Activated CD4-positive, alpha-beta T cell treated with anti-CD3 and anti-CD28 coated beads for 48 hours (primary cell): Measurements from ENCODE around the gene GLB1L3.

ENCODE experiments used
- DNase-seq: peaks from one replicate; pipeline ENCODE4 v3.0.0-alpha.2; 2020

The GLB1L3 gene

DNA sequence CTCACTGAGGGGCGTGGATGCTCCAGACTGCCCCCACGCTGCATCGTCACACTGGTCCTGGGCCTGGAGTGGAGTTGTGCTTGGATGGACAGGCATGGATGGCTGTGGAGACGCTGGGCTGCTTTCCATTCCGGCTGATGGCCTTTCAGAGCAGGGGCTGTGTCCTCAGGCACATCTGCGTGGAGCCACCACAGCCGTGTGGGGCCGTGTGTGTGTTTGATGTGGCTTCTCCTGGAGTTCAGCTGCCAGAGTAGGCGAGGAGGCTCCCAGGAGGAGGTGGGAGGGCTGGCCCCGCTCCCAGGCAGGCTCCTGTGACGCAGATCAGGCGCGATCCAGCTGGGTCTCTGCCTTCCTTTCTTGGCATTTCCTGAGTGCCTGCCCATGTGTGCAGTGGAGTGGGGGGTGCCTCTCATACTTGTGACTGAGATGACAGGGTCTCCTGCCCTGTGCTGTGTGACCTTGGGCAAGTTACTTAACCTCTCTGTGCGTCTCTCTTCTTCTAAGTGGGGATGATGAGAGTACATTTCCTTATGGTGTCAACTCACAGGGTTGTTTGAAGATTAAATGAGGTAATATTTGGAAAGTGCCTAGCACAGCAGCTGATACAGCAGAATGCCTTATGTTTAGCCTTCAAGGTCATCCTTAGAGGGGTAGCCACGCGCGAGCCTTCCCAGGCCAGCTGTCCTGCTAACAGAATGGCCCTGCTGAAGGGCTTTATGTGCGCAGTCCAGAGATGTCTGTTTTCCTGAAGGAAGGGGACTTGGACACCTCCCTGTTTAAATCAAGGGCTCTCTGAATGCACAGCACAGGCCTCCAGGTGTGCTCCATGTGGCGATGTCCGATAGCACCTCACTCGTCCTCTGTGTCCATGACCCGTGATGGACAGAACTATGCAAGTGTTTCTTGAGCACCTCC, 89.1 kb downstream of the GLB1L3 start:
- no peak for DNase-seq

DNA sequence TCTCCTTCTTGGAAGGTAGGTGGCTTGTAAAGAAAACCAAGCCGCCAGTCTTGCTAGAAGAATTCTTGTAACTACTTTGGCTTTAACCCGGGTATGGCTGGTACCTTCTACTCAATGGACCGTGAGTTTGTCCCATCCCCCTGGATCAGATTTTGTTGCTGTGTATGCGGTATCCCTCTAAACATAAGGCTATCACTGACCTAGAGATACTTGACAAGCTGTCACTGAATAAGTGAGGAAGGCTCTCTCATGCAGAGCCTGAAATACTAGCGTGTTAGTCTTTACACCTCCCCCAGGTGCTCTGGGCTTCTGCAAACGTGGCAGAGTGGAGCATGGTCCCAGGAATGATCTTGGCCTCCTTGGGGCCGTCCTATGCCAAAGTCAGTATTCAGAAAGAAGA, 90.1 kb downstream of the GLB1L3 start:
- DNase-seq, result no peak

DNA sequence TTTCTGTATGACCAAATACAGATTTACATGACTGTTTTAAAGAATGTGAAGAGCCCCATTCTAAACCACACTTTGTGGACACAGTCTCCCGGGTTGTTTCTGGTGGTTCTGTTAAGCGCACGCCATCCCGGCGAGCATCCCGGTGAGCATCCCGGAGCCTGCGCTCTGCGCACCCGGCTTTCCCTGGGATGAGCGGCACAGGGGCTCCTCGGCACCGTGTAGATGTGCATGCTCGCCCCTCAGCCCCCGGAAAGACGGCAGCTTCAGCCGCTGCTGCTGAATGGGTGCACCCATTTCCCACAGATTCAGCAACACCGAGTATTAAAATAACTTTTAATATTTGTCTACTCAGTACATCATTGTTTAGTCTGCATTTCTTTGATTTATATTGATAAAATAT, 91.6 kb downstream of the GLB1L3 start:
- no peak for DNase-seq
